GM18520 (cell line): ENCODE results near the gene TRPM6.
"Not testable (repeated sequence)": the region's sequence is repeated elsewhere in the genome, so short reads cannot be mapped to it uniquely, and the experiment has no call there.

Source experiments
- ATAC-seq: cut with Tn5 transposase; IDR thresholded peaks from one replicate; pipeline ENCODE4 v1.9.1; 2021; ENCODE audit not compliant: unreplicated experiment

The TRPM6 gene

GRCh38 chr9:74860247-74860646 lies 27.5 kb downstream of the TRPM6 start:
- ATAC-seq = not testable (repeated sequence)

DNA sequence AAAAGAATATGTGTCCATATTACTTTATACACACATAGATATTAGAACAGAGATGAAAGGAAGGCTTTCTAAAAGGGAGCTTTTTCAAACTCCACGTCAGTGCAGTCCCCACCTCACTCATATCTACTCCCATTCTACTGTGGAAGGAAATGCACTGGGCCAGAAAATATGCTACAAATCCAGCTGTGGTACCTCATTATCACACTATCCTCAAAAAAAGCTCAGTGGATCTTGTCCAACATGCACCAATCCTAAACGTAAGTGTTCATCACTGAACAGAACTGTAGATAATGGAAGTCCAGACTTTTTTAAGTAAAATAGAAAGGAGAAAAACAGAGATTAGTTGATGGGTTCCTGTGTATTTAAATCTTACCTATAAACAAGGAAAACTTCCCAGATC lies 27.9 kb downstream of the TRPM6 start:
- ATAC-seq = no peak

GRCh38 chr9:74858751-74859414 lies 28.8 kb downstream of the TRPM6 start:
- no peak for ATAC-seq

GRCh38 chr9:74856989-74857388 lies 30.7 kb downstream of the TRPM6 start:
- no peak for ATAC-seq

DNA sequence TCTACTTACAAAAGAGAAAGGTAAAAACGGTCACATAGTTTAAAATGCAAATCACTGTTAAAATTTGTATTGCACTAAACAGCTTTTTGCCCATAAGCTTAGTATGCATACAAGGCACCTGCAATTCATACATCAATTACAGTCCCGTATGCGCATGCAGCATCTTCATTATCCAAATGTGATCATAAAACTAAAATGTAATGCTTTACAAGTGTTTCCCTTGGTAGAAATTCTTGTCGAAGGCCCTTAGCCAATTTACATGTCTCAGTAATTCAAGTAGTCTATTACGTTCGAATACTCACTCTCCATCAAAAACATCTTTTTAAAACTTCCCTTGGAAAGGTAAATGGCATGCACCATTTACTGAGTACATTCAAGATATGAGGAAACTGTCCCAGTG lies 32.6 kb downstream of the TRPM6 start:
- ATAC-seq = no peak

DNA sequence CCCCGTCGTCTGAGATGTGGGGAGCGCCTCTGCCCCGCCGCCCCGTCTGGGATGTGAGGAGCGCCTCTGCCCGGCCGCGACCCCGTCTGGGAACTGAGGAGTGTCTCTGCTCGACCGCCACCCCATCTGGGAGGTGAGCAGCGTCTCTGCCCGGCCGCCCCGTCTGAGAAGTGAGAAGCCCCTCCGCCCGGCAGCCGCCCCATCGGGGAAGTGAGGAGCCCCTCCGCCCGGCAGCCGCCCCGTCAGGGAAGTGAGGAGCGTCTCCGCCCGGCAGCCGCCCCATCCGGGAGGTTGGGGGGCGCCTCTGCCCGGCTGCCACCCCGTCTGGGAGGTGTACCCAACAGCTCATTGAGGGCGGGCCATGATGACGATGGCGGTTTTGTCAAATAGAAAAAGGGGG lies 34.7 kb downstream of the TRPM6 start:
- ATAC-seq = not testable (repeated sequence)

- ATAC-seq = no peak
Measured at GRCh38 chr9:74848153-74848525, 39.6 kb downstream of the TRPM6 start.

- ATAC-seq = no peak
Measured at GRCh38 chr9:74847478-74848152, 40.1 kb downstream of the TRPM6 start.

GRCh38 chr9:74846766-74847165 lies 41.0 kb downstream of the TRPM6 start:
- no peak for ATAC-seq

GRCh38 chr9:74838351-74838750 lies 49.4 kb downstream of the TRPM6 start:
- ATAC-seq = no peak

DNA sequence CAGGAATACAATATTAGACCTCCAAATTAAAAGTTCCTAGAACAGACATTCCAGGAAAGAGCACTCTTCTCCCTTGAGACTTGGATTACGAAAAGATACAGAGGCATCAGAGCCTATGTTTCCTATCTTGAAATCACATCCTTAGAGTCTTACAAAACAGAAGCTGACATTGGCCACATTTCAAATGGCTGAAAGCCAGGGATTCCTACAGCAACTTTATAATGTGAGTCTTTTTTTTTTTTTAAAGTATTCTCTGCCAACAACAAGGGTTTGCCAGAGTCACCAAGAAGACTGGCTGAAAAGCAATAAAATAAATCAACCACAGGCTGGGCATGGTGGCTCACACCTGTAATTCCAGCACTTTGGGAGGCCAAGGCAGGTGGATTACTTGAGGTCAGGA lies 63.1 kb downstream of the TRPM6 start:
- no peak for ATAC-seq

GRCh38 chr9:74821636-74822035 lies 66.1 kb downstream of the TRPM6 start:
- ATAC-seq = no peak

DNA sequence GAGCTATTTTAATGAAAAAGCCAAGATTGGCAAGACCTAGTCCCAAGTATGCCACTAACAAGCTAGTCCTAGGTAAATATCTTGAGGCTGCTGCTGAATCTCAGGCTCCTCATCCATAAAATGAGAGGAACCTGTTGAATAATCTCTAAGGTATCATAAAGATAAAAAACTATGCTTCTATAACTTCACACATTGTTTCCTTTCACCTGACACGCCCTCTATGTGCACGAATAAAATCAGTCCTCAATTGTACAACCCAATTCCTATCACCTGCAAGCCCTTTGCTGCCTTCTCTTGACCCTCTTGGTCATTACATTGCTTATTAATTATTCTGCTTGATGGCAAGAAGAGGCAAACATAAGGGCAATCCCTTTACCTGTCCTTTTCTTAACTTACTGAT lies 69.9 kb downstream of the TRPM6 start:
- ATAC-seq = no peak

DNA sequence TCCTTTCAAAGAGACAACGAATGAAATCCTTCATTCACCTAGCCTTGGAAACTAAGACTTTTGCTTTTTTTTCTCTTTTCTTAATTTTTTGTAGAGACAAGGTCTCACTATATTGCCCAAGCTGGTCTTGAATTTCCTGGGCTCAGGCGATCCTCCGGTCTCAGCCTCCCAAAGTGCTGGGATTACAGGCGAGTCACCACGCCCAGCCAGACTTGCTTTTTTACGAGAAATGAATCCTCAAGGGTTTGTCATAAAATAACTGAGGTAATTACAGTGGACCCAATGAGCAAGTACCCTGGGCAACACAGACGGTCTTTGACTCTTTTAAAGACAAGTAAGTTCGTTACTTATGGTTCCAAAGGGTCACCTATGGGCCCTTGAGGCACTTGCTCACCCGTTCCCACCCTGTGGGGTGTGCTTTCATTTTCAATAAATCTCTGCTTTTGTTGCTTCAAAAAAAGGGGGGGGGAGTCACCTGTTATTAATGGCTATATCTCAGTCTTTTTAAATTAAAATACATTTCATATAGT lies 70.4 kb downstream of the TRPM6 start:
- no peak for ATAC-seq

DNA sequence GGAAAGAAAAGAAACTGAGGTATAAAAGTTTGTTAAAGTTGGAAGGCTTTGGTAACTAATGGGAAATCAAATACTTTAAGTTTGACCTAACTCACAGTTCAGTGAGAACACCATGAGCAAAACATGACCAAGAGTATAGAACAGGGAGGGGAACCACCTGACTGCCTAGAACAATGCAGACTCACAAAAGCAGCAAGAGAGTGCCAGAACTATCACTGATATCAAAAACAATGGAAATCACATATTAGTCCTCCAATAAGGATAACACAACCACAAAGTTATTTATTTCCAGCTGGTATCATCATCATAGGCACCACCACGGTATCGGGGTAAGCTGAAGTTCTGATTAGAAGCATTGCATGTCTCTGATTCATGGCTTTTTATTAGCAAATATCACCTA lies 77.5 kb downstream of the TRPM6 start:
- ATAC-seq = no peak

DNA sequence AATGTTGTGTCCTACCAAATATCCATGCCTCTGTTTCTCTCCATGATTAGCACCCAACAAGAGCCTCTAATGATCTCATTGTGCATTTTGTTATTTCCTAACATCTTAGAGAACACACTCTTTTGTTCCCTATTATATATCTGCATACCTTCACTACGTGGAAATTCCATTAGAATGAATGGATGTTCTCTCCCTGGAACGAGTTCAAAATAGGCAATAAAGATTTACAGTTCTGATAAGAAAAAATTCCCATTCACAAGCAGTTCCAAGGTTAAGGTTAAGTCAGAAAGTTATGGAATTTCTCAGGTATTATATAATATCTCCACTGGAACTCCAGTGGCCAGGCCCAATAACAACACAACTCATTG lies 83.7 kb downstream of the TRPM6 start:
- ATAC-seq = no peak

- no peak for ATAC-seq
Measured at GRCh38 chr9:74803376-74804017, 84.2 kb downstream of the TRPM6 start.

GRCh38 chr9:74800226-74800625 lies 87.5 kb downstream of the TRPM6 start:
- no peak for ATAC-seq

DNA sequence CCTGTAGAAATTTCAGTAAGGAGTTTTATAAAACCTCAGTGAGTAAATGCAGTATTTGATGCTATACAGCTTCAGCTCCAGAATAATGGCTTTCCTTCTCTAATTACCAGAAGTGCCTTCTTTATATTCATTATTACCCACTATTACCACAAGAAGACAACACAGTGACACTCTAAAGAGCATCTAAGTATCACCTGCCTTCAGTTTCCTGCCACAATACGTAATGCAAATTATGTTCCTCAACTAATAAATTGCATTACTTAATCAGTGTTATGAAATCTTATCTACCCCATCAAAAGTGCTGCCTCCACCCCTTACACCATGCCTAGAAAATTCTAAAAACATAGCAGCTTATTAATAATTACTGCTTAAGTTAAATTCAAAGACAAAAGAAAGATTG lies 91.9 kb downstream of the TRPM6 start:
- ATAC-seq = no peak

DNA sequence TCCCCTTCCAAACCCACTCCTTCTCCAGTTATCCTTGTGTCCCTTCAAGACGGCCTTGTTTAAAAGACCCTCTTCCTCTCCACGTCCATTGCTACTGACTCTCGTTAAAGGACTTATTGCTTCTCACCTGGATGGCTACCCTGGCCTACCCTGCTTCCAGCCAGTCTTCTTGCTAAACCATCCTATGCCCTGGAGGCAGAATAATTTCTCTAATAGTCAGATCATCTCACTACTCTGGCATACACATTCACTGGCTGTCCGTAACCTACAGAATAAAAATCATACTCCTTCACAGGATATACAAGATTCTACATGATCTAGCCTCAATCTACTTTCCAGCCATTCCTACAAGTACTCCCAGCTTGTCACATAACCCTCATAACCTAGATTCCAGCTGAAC lies 92.6 kb downstream of the TRPM6 start:
- no peak for ATAC-seq

DNA sequence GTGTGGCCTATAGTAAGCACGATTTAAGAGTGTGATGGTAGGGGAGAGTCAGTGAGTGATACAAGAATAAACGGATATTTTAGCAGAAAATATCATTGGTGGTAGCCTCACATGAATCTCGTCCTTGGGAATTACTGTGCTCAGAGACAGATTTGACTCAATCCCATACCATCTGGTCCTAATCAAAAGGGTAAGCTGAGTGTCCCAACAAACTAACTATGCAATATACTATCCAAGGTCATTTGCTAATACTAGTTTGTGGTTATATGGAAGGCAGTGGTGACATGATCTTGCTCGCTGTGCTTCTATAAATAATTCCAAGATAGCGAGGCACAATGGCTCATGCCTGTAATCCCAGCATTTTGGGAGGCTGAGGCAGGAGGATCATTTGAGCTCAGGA lies 103.2 kb downstream of the TRPM6 start:
- ATAC-seq = no peak

DNA sequence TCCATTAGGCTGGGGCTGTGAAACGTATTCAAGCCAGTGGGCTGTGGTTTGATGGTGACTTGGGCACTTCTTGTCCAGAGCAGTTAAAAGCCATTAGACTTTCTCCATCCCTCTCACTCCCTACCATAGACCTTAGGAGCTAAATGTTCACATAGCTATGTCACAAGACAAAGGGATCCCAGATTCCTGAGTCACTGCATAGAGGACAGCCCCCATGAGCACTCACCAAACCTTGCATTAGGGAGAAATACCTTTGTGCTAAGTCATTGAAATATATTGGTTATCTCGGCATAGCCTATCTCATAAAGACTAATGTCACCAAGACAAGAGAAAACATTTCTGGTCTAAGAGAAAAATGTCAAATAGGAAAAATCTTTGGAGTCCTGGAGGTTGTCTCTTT lies 104.3 kb downstream of the TRPM6 start:
- ATAC-seq = no peak
